Astrocyte (in vitro differentiated cells and primary cell): Measurements from ENCODE around the gene UNC79. TPM values are rescaled to one million over a fixed set of nuclear protein-coding genes. Genes with fewer than 3 reads are reported as not detected.
A peak's percentile ranks its signal among the peaks of the same experiment; 100 is the strongest.

Experiments used
- DNase-seq: peaks from one replicate; pipeline ENCODE4 v3.0.0-alpha.2; 2010; ENCODE audit warnings: low read depth
- FAIRE-seq: peaks from 2 replicates; lab custom pipeline; 2011; peaks lifted over from hg19 to GRCh38; lab: Jason Lieb, UNC
- H2AFZ ChIP-seq: 2 replicates; pipeline ENCODE4 v1.6.0; 2012; ENCODE audit warnings: low read depth, low read length, inconsistent platforms
- H3K27ac ChIP-seq: 2 replicates; pipeline ENCODE4 v1.5.1; 2011; ENCODE audit warnings: low read depth, low read length, inconsistent platforms
- H3K27me3 ChIP-seq: 2 replicates; pipeline ENCODE4 v1.6.0; 2011; ENCODE audit warnings: low read length, inconsistent platforms; ENCODE audit not compliant: insufficient read depth
- H3K36me3 ChIP-seq: 2 replicates; pipeline ENCODE4 v1.5.1; 2011; ENCODE audit warnings: low read length, inconsistent platforms; ENCODE audit not compliant: insufficient read depth
- H3K4me1 ChIP-seq: 2 replicates; pipeline ENCODE4 v1.5.1; 2011; ENCODE audit warnings: low read length, inconsistent platforms; ENCODE audit not compliant: insufficient read depth
- H3K4me2 ChIP-seq: 2 replicates; pipeline ENCODE4 v1.6.0; 2012; ENCODE audit warnings: low read length, inconsistent platforms
- H3K4me3 ChIP-seq: 2 replicates; pipeline ENCODE4 v1.5.1; 2011; ENCODE audit warnings: low read depth, mild to moderate bottlenecking, low read length, inconsistent platforms; ENCODE audit not compliant: insufficient read depth
- H3K79me2 ChIP-seq: 2 replicates; pipeline ENCODE4 v1.6.0; 2012; ENCODE audit warnings: mild to moderate bottlenecking, low read length, inconsistent platforms; ENCODE audit not compliant: insufficient read depth
- H3K9ac ChIP-seq: 2 replicates; pipeline ENCODE4 v1.6.0; 2012; ENCODE audit warnings: mild to moderate bottlenecking, low read length, inconsistent platforms
- H3K9me3 ChIP-seq: 2 replicates; pipeline ENCODE4 v1.5.1; 2012; ENCODE audit warnings: low read depth, mild to moderate bottlenecking, low read length, inconsistent platforms; ENCODE audit not compliant: insufficient read depth
- H4K20me1 ChIP-seq: 2 replicates; pipeline ENCODE4 v1.6.0; 2012; ENCODE audit warnings: low read length, inconsistent platforms; ENCODE audit not compliant: insufficient read depth
- H3K27ac Mint-ChIP-seq: one replicate; pipeline ENCODE4 v1.8.0; 2021; ENCODE audit warnings: mild to moderate bottlenecking, mixed read lengths; ENCODE audit not compliant: unreplicated experiment
- H3K27me3 Mint-ChIP-seq: one replicate; pipeline ENCODE4 v1.8.0; 2021; ENCODE audit warnings: low read depth, mixed read lengths; ENCODE audit not compliant: unreplicated experiment
- H3K36me3 Mint-ChIP-seq: one replicate; pipeline ENCODE4 v1.8.0; 2021; ENCODE audit warnings: low read depth, mixed read lengths; ENCODE audit not compliant: unreplicated experiment
- H3K4me1 Mint-ChIP-seq: one replicate; pipeline ENCODE4 v1.8.0; 2021; ENCODE audit warnings: low read depth, mixed read lengths; ENCODE audit not compliant: unreplicated experiment
- H3K4me3 Mint-ChIP-seq: one replicate; pipeline ENCODE4 v1.8.0; 2021; ENCODE audit warnings: mild to moderate bottlenecking, moderate library complexity, mixed read lengths; ENCODE audit not compliant: unreplicated experiment
- H3K9me3 Mint-ChIP-seq: one replicate; pipeline ENCODE4 v1.8.0; 2021; ENCODE audit warnings: mild to moderate bottlenecking, mixed read lengths; ENCODE audit not compliant: unreplicated experiment
- CTCF ChIP-seq: IDR thresholded peaks from 2 replicates; pipeline ENCODE4 v1.5.1; 2011; ENCODE audit warnings: low read depth, mild to moderate bottlenecking, inconsistent platforms, low read length, moderate library complexity; ENCODE audit not compliant: insufficient read depth
- EZH2 ChIP-seq: IDR thresholded peaks from 2 replicates; pipeline ENCODE4 v1.6.1; 2012; ENCODE audit warnings: mild to moderate bottlenecking, low read length, inconsistent platforms; ENCODE audit not compliant: insufficient read depth
- total RNA-seq: library from RNA; stranded (reverse); gene quantifications from 2 replicates; pipeline ENCODE4 v1.2.1, GENCODE V29; 2021

UNC79 gene
- total RNA-seq, 1 donor from 2014 or later = 0.66 TPM

GRCh38 chr14:93426750-93427149, 4.0 kb upstream of the UNC79 start:
- no peaks in the 10 kb centered on the region for H3K79me2 ChIP-seq
- Mint-ChIP-seq H3K4me3 (no peak overlapping the region), H3K36me3 (no peaks in the 10 kb centered on the region), H3K27ac (no peak overlapping the region), H3K4me1 (peaks cover 4% of the 10 kb centered on the region), H3K27me3 (peaks cover 18% of the 10 kb centered on the region), H3K9me3 (no peaks in the 10 kb centered on the region)
- no peaks in the 10 kb centered on the region for H4K20me1 ChIP-seq
- no peak overlapping the region for H3K4me3 ChIP-seq
- DNase-seq (no peak), FAIRE-seq (peak; percentile 32)
- TF ChIP-seq EZH2 (no peak), CTCF (no peak)
- peaks cover 8% of the 10 kb centered on the region for H3K27me3 ChIP-seq
- H3K36me3 ChIP-seq = no peaks in the 10 kb centered on the region
- no peaks in the 10 kb centered on the region for H3K9me3 ChIP-seq
- H2AFZ ChIP-seq = no peak overlapping the region
- no peak overlapping the region for H3K9ac ChIP-seq
- no peak overlapping the region for H3K27ac ChIP-seq
- no peak overlapping the region for H3K4me2 ChIP-seq
- no peaks in the 10 kb centered on the region for H3K4me1 ChIP-seq

GRCh38 chr14:93431036-93431670, 414 bp downstream of the UNC79 start:
- no peaks in the 10 kb centered on the region for H3K4me1 ChIP-seq
- H2AFZ ChIP-seq = peak overlapping the region; percentile 47
- no peak overlapping the region for H3K27ac ChIP-seq
- H3K4me3 ChIP-seq = no peak overlapping the region
- no peak overlapping the region for H3K27ac Mint-ChIP-seq
- peak overlapping the region; percentile 91 for H3K4me3 Mint-ChIP-seq
- H3K36me3 ChIP-seq = no peaks in the 10 kb centered on the region
- no peaks in the 10 kb centered on the region for H3K79me2 ChIP-seq
- no peaks in the 10 kb centered on the region for H4K20me1 ChIP-seq
- no peaks in the 10 kb centered on the region for H3K9me3 Mint-ChIP-seq
- H3K27me3 Mint-ChIP-seq = peaks cover 20% of the 10 kb centered on the region
- FAIRE-seq = no peak
- DNase-seq = peak; percentile 6
- no peaks in the 10 kb centered on the region for H3K36me3 Mint-ChIP-seq
- peak overlapping the region; percentile 80 for H3K4me2 ChIP-seq
- no peak for TF ChIP-seq EZH2
- TF ChIP-seq CTCF = no peak
- H3K9ac ChIP-seq = no peak overlapping the region
- no peaks in the 10 kb centered on the region for H3K9me3 ChIP-seq
- H3K4me1 Mint-ChIP-seq = peaks cover 4% of the 10 kb centered on the region
- peaks cover 8% of the 10 kb centered on the region for H3K27me3 ChIP-seq

GRCh38 chr14:93454224-93454623, 23.5 kb downstream of the UNC79 start:
- Mint-ChIP-seq H3K4me1 (no peaks in the 10 kb centered on the region), H3K4me3 (no peak overlapping the region)
- FAIRE-seq = no peak

More at GRCh38 chr14:93454224-93454623, 23.5 kb downstream of the UNC79 start:
- no peaks in the 10 kb centered on the region for H3K27me3 Mint-ChIP-seq
- DNase-seq = no peak
- Histone ChIP-seq H4K20me1 (no peaks in the 10 kb centered on the region), H3K79me2 (no peaks in the 10 kb centered on the region), H3K9ac (no peak overlapping the region), H3K4me3 (no peak overlapping the region), H3K4me2 (no peak overlapping the region), H3K36me3 (no peaks in the 10 kb centered on the region), H3K9me3 (no peaks in the 10 kb centered on the region), H3K4me1 (no peaks in the 10 kb centered on the region), H3K27ac (no peak overlapping the region), H3K27me3 (no peaks in the 10 kb centered on the region), H2AFZ (no peak overlapping the region)
- no peaks in the 10 kb centered on the region for H3K36me3 Mint-ChIP-seq
- H3K27ac Mint-ChIP-seq = no peak overlapping the region
- H3K9me3 Mint-ChIP-seq = no peaks in the 10 kb centered on the region
- TF ChIP-seq EZH2 = no peak
- TF ChIP-seq CTCF = no peak
